Activated CD4-positive, alpha-beta memory T cell treated with anti-CD3 and anti-CD28 coated beads, Interleukin-2, amount 10 ng/mL, durations not matched to agents 7 days and 5 days (primary cell): Measurements from ENCODE around the gene PLEKHA6. TPM values are rescaled to one million over a fixed set of nuclear protein-coding genes. Genes with fewer than 3 reads are reported as not detected.

Experiments used
- CTCF ChIA-PET: fragments of 350-600 bp; sonication (Branson Sonifier 250); formaldehyde crosslinking; loops from one replicate; lab custom pipeline; 2021; ENCODE audit warnings: antibody characterized with exemption, inconsistent platforms; lab: Charles Lee
- POLR2A ChIA-PET: fragments of 350-600 bp; sonication (Branson Sonifier 250); formaldehyde crosslinking; loops from one replicate; lab custom pipeline; 2021; ENCODE audit warnings: antibody characterized with exemption; lab: Charles Lee
- DNase-seq: peaks from one replicate; pipeline ENCODE4 v3.0.0-alpha.2; 2020
- H3K27ac Mint-ChIP-seq: one replicate; pipeline ENCODE4 v1.8.0; 2021; ENCODE audit warnings: mild to moderate bottlenecking, mixed read lengths
- H3K27me3 Mint-ChIP-seq: one replicate; pipeline ENCODE4 v1.8.0; 2021; ENCODE audit warnings: mixed read lengths
- H3K36me3 Mint-ChIP-seq: one replicate; pipeline ENCODE4 v1.8.0; 2021; ENCODE audit warnings: low read depth, mixed read lengths
- H3K4me1 Mint-ChIP-seq: one replicate; pipeline ENCODE4 v1.8.0; 2021; ENCODE audit warnings: mixed read lengths
- H3K4me3 Mint-ChIP-seq: one replicate; pipeline ENCODE4 v1.8.0; 2021; ENCODE audit warnings: mild to moderate bottlenecking, mixed read lengths
- H3K9me3 Mint-ChIP-seq: one replicate; pipeline ENCODE4 v1.8.0; 2021; ENCODE audit warnings: mixed read lengths
- total RNA-seq, 2 experiments: library from RNA; stranded (reverse); gene quantifications; one replicate each; pipeline ENCODE4 v1.2.3, GENCODE V29; 2021

Gene PLEKHA6
- total RNA-seq, 2 experiments from 2014 or later = not detected

DNA sequence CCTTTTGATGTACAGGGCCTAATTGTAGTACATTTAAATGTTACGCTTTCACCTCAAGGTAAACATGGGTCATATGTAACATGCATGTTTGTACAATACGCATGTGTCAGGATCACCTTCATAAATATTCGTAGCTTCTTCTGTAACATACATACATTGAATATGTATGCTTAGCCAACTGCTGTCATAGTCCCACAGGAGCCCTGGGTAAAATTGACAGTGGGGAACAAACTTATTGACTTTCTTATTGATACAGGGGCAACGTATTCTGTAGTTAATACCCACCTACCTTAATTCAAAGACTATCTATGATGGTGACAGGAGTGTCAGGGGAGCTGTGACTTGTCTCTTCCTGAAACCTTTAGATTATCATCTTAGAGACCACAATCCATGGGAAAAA lies 189.9 kb downstream of the PLEKHA6 start:
- Mint-ChIP-seq H3K4me3 (no peak overlapping the region), H3K9me3 (peaks cover 38% of the 10 kb centered on the region), H3K27ac (no peak overlapping the region), H3K27me3 (peaks cover 1% of the 10 kb centered on the region), H3K4me1 (no peaks in the 10 kb centered on the region), H3K36me3 (no peaks in the 10 kb centered on the region)
- no peak for DNase-seq
- POLR2A ChIA-PET = no interaction called here
- CTCF ChIA-PET = no interaction called here

Other genes starting within 250 kb of the PLEKHA6 start
- gene ETNK2, start 207.9 kb downstream of the PLEKHA6 start, total RNA-seq = under 1 TPM; 0.08 to 0.18 TPM
- gene REN, start 193.6 kb downstream of the PLEKHA6 start, total RNA-seq = not detected
- gene KISS1, start 163.4 kb downstream of the PLEKHA6 start, total RNA-seq = not detected
- gene GOLT1A, start 145.9 kb downstream of the PLEKHA6 start, total RNA-seq = not detected
- gene PPP1R15B, start 51.9 kb upstream of the PLEKHA6 start, total RNA-seq = 10 to 100 TPM; 76.0 to 76.1 TPM
- 10 to 100 TPM; 31.0 to 32.0 TPM for gene PIK3C2B, start 134.9 kb upstream of the PLEKHA6 start, total RNA-seq
- gene MDM4, start 156.5 kb upstream of the PLEKHA6 start, total RNA-seq = 10 to 100 TPM; 85.1 to 95.4 TPM